Measurements from ENCODE around the gene PTPRK.

- TF ChIP-seq CTCF (conservative IDR thresholded peaks at IDR 0.05; ENCODE audit: low read depth, low read length): no peak
- no peak for TF ChIP-seq EZH2phosphoT487 (IDR thresholded peaks at IDR 0.05; ENCODE audit: borderline replicate concordance, low read length)
- no peak for TF ChIP-seq EZH2 (IDR thresholded peaks at IDR 0.05; ENCODE audit: low read length, unreplicated experiment)
Observed at GRCh38 chr6:128271527-128271926, 248.9 kb downstream of the PTPRK start.

Measured in PC-3 (cell line).